Raji (cell line): Measurements from ENCODE around the gene GALNT18.

Source experiments
- POLR2A ChIP-seq: IDR thresholded peaks from 2 replicates; pipeline ENCODE4 v1.6.1; 2011; ENCODE audit warnings: low read depth, low read length, control low read depth; ENCODE audit not compliant: insufficient read depth

GALNT18 gene

GRCh38 chr11:11391796-11392463, 229.9 kb downstream of the GALNT18 start:
- no peak for TF ChIP-seq POLR2A

- no peak for TF ChIP-seq POLR2A
Observed at GRCh38 chr11:11391169-11391568, 230.6 kb downstream of the GALNT18 start.

- no peak for TF ChIP-seq POLR2A
Observed at GRCh38 chr11:11390068-11390771, 231.6 kb downstream of the GALNT18 start.

- TF ChIP-seq POLR2A = no peak
Observed at GRCh38 chr11:11389238-11389637, 232.6 kb downstream of the GALNT18 start.

GRCh38 chr11:11387622-11388305, 234.0 kb downstream of the GALNT18 start:
- no peak for TF ChIP-seq POLR2A

- no peak for TF ChIP-seq POLR2A
Observed at GRCh38 chr11:11387207-11387606, 234.6 kb downstream of the GALNT18 start.

GRCh38 chr11:11384829-11385228, 237.0 kb downstream of the GALNT18 start:
- TF ChIP-seq POLR2A = no peak

GRCh38 chr11:11383995-11384394, 237.8 kb downstream of the GALNT18 start:
- TF ChIP-seq POLR2A = no peak

- no peak for TF ChIP-seq POLR2A
Observed at GRCh38 chr11:11382858-11383532, 238.8 kb downstream of the GALNT18 start.

GRCh38 chr11:11381471-11382105, 240.2 kb downstream of the GALNT18 start:
- no peak for TF ChIP-seq POLR2A

- no peak for TF ChIP-seq POLR2A
Observed at GRCh38 chr11:11380883-11381282, 240.9 kb downstream of the GALNT18 start.

- TF ChIP-seq POLR2A = no peak
Observed at GRCh38 chr11:11380340-11380739, 241.5 kb downstream of the GALNT18 start.

- no peak for TF ChIP-seq POLR2A
Observed at GRCh38 chr11:11379661-11380060, 242.1 kb downstream of the GALNT18 start.

- TF ChIP-seq POLR2A = no peak
Observed at GRCh38 chr11:11378184-11378940, 243.4 kb downstream of the GALNT18 start.
